Gastrocnemius medialis (tissue), 4 donors: ENCODE measurements around the gene UHRF2. TPM values are rescaled to one million over a fixed set of nuclear protein-coding genes. Genes with fewer than 3 reads are reported as not detected.
"Not testable (repeated sequence)": the region's sequence is repeated elsewhere in the genome, so short reads cannot be mapped to it uniquely, and the experiment has no call there.

Experiments used
- ATAC-seq, 2 donors: fragments of 150-250 bp; one replicate each; pipeline ENCODE4 v1.9.1; 2016
- DNase-seq, 2 donors: peaks; one replicate each; pipeline ENCODE4 v3.0.0-alpha.2; 2019
- H3K27ac ChIP-seq, 4 donors: fragments of 200-600 bp; sonication (generic); 1 replicate in 1 of 4; 2 replicates in 3 of 4; pipeline ENCODE4 v1.5.1; 2016 to 2018; ENCODE audit warnings: mild to moderate bottlenecking in 2 of 4, moderate library complexity in 1 of 4
- H3K27me3 ChIP-seq, 3 donors: fragments of 200-600 bp; sonication (generic) in 2 of 3; 1 replicate in 1 of 3; 2 replicates in 2 of 3; pipeline versions ENCODE4 v1.5.1 to v1.6.0; 2016 to 2019; ENCODE audit warnings: mild to moderate bottlenecking in 1 of 3, moderate library complexity in 1 of 3
- H3K36me3 ChIP-seq, 2 donors: fragments of 200-600 bp; sonication (generic) in 1 of 2; one replicate each; pipeline ENCODE4 v1.5.1; 2017 to 2018
- H3K4me1 ChIP-seq, 2 donors: fragments of 200-600 bp; sonication (generic) in 1 of 2; one replicate each; pipeline ENCODE4 v1.5.1; 2016 to 2017; ENCODE audit warnings: mild to moderate bottlenecking in 2 of 2
- H3K4me3 ChIP-seq, 4 donors: fragments of 200-600 bp; sonication (generic) in 3 of 4; 1 replicate in 1 of 4; 2 replicates in 3 of 4; pipeline ENCODE4 v1.5.1; 2016 to 2019; ENCODE audit warnings: mild to moderate bottlenecking in 2 of 4
- H3K9me3 ChIP-seq, 3 donors: fragments of 200-600 bp; sonication (generic) in 2 of 3; 1 replicate in 1 of 3; 2 replicates in 2 of 3; pipeline ENCODE4 v1.5.1; 2016 to 2019
- CTCF ChIP-seq, 5 experiments: fragments of 450-650 bp in 3 of 5; fragments of 200-600 bp in 2 of 5; sonication (generic) in 2 of 5; IDR thresholded peaks in 4 of 5; conservative IDR thresholded peaks in 1 of 5; 1 replicate in 4 of 5; 2 replicates in 1 of 5; pipeline ENCODE4 v1.5.1; 2016 to 2019; ENCODE audit warnings: antibody characterized with exemption in 5 of 5, mild to moderate bottlenecking in 3 of 5, moderate library complexity in 3 of 5
- POLR2A ChIP-seq, 2 donors: fragments of 450-650 bp; IDR thresholded peaks; one replicate each; pipeline ENCODE4 v1.6.1; 2017; ENCODE audit warnings: antibody characterized with exemption in 2 of 2, mild to moderate bottlenecking in 2 of 2, moderate library complexity in 2 of 2
- in situ Hi-C, 4 donors: fragments of 200-750 bp; cut with MboI; loops; one replicate each; pipeline versions ENCODE4 v1.15.0 to v1.8.0; 2017; ENCODE audit warnings: low sequenced_read_pairs in 4 of 4
- intact Hi-C: fragments of 100-400 bp; cut with DNase I; formaldehyde crosslinking; loops from one replicate; pipeline ENCODE4 v1.15.1; 2023; ENCODE audit warnings: low total_unique reads
- total RNA-seq, 4 donors: library from RNA; depleted of rRNA; stranded (reverse); fragments of >200 nt; gene quantifications; one replicate each; pipeline versions ENCODE4 v1.1.0 to v1.2.3, GENCODE V29; 2016

UHRF2 gene
- total RNA-seq, result 10 to 100 TPM; 16.7 to 29.0 (median 18.8) TPM

- H3K36me3 ChIP-seq, result no peaks in the 10 kb centered on the region
- ATAC-seq, result peak; percentile 95 to 96
- H3K4me1 ChIP-seq, result peaks cover 18 to 21% of the 10 kb centered on the region in 2 donors
- H3K27me3 ChIP-seq, result no peaks in the 10 kb centered on the region
- no peaks in the 10 kb centered on the region for H3K9me3 ChIP-seq
- in situ Hi-C loops (no loop called here), intact Hi-C loops (loop anchor here (1.0 to 2.0 kb wide), 4 partner anchors 234 to 404 kb away; partner anchors contain the start of gene KDM4C)
- peak; percentile 96 to 98 for DNase-seq
- H3K4me3 ChIP-seq, result peak within 1 kb of the TSS; percentile 80 to 86 (median 84)
- peak; percentile 62 to 89 for TF ChIP-seq POLR2A (IDR thresholded peaks at IDR 0.05)
- TF ChIP-seq CTCF (IDR thresholded peaks at IDR 0.05 in 4 of 5, conservative IDR thresholded peaks at IDR 0.05 in 1 of 5), result peak in 1 of 5 experiments; percentile 15
- peak within 1 kb of the TSS; percentile 80 to 86 (median 83) for H3K27ac ChIP-seq
Measured at GRCh38 chr9:6412487-6413364, at the start of gene UHRF2. UHRF2 (plus strand) TSS chr9:6413199; CDS start chr9:6413491, 292 bp downstream.

- Histone ChIP-seq H3K27ac (no peak overlapping the region), H3K4me1 (no peaks in the 10 kb centered on the region), H3K9me3 (no peaks in the 10 kb centered on the region), H3K36me3 (no peaks in the 10 kb centered on the region), H3K27me3 (no peaks in the 10 kb centered on the region), H3K4me3 (no peak overlapping the region)
- no peak for DNase-seq
- no peak for TF ChIP-seq POLR2A (IDR thresholded peaks at IDR 0.05)
- no peak for TF ChIP-seq CTCF (IDR thresholded peaks at IDR 0.05 in 4 of 5, conservative IDR thresholded peaks at IDR 0.05 in 1 of 5)
- in situ Hi-C loops, result loop anchor here in 2 of 4 donors (10.0 kb wide), 2 partner anchors 197 to 207 kb away; no protein-coding TSS in a partner anchor
- no peak for ATAC-seq
- intact Hi-C loops, result no loop called here
Measured at GRCh38 chr9:6367128-6367890, 45.7 kb upstream of the UHRF2 start.

- in situ Hi-C loops, result loop anchor here in 2 of 4 donors (10.0 kb wide), 2 partner anchors 196 to 206 kb away; no protein-coding TSS in a partner anchor
- Histone ChIP-seq H3K9me3 (no peaks in the 10 kb centered on the region), H3K27me3 (no peaks in the 10 kb centered on the region), H3K27ac (no peak overlapping the region), H3K4me3 (no peak overlapping the region), H3K36me3 (no peaks in the 10 kb centered on the region), H3K4me1 (no peaks in the 10 kb centered on the region)
- intact Hi-C loops, result no loop called here
- ATAC-seq (no peak), DNase-seq (no peak)
- TF ChIP-seq POLR2A (IDR thresholded peaks at IDR 0.05), result no peak
- TF ChIP-seq CTCF (IDR thresholded peaks at IDR 0.05 in 4 of 5, conservative IDR thresholded peaks at IDR 0.05 in 1 of 5), result no peak
Measured at GRCh38 chr9:6368831-6369230, 44.2 kb upstream of the UHRF2 start.

GRCh38 chr9:6381477-6382012, 31.5 kb upstream of the UHRF2 start:
- in situ Hi-C loops, DNase-seq: not testable (repeated sequence)

More at GRCh38 chr9:6381477-6382012, 31.5 kb upstream of the UHRF2 start:
- intact Hi-C loops, H3K4me1 ChIP-seq, H3K36me3 ChIP-seq, H3K27me3 ChIP-seq, ATAC-seq, H3K4me3 ChIP-seq, H3K9me3 ChIP-seq, H3K27ac ChIP-seq: not testable (repeated sequence)
